HEK293T (cell line): ENCODE results near the gene BPIFB6.

Experiments
- CTCF ChIA-PET: fragments of 350-600 bp; formaldehyde crosslinking; extraction: SDS; loops from one replicate; lab custom pipeline; 2021; ENCODE audit warnings: antibody characterized with exemption, inconsistent platforms; lab: Yijun Ruan, JAX
- POLR2A ChIA-PET: fragments of 350-600 bp; formaldehyde crosslinking; extraction: SDS; loops from one replicate; lab custom pipeline; 2020; ENCODE audit warnings: antibody characterized with exemption, inconsistent platforms; lab: Yijun Ruan, JAX
- DNase-seq: peaks from one replicate; pipeline ENCODE4 v3.0.0; 2012; ENCODE audit warnings: mixed read lengths; ENCODE audit errors: extremely low spot score
- ARNT ChIP-seq: fragments of 450-650 bp; IDR thresholded peaks from 2 replicates; pipeline ENCODE4 v1.6.1; 2017; ENCODE audit warnings: mild to moderate bottlenecking
- BHLHE40 ChIP-seq: fragments of 450-650 bp; IDR thresholded peaks from 2 replicates; pipeline ENCODE4 v1.6.1; 2016; ENCODE audit warnings: mild to moderate bottlenecking, moderate library complexity, borderline replicate concordance
- CTBP1 ChIP-seq: fragments of 450-650 bp; IDR thresholded peaks from 2 replicates; pipeline ENCODE4 v1.6.1; 2016; ENCODE audit warnings: borderline replicate concordance
- ELF4 ChIP-seq: fragments of 450-650 bp; IDR thresholded peaks from 2 replicates; pipeline ENCODE4 v1.6.1; 2017; ENCODE audit warnings: antibody characterized with exemption
- FOXA1 ChIP-seq: fragments of 450-650 bp; IDR thresholded peaks from 2 replicates; pipeline ENCODE4 v1.6.1; 2016; ENCODE audit warnings: mild to moderate bottlenecking
- FOXK2 ChIP-seq: fragments of 450-650 bp; IDR thresholded peaks from 2 replicates; pipeline ENCODE4 v1.6.1; 2016; ENCODE audit warnings: mild to moderate bottlenecking
- FOXM1 ChIP-seq: fragments of 450-650 bp; IDR thresholded peaks from 2 replicates; pipeline ENCODE4 v1.6.1; 2017; ENCODE audit warnings: mild to moderate bottlenecking, borderline replicate concordance
- HDGF ChIP-seq: fragments of 450-650 bp; IDR thresholded peaks from 2 replicates; pipeline ENCODE4 v1.6.1; 2017; ENCODE audit warnings: antibody characterized with exemption, borderline replicate concordance
- L3MBTL2 ChIP-seq: fragments of 450-650 bp; conservative IDR thresholded peaks from 2 replicates; pipeline ENCODE4 v1.6.1; 2016; ENCODE audit warnings: mild to moderate bottlenecking
- LEF1 ChIP-seq: fragments of 450-650 bp; IDR thresholded peaks from 2 replicates; pipeline ENCODE4 v1.6.1; 2017; ENCODE audit warnings: mild to moderate bottlenecking, borderline replicate concordance
- NFRKB ChIP-seq: fragments of 450-650 bp; IDR thresholded peaks from 2 replicates; pipeline ENCODE4 v1.6.1; 2016; ENCODE audit warnings: mild to moderate bottlenecking, moderate library complexity
- PKNOX1 ChIP-seq: fragments of 450-650 bp; IDR thresholded peaks from 2 replicates; pipeline ENCODE4 v1.6.1; 2016
- SP1 ChIP-seq: fragments of 450-650 bp; IDR thresholded peaks from 2 replicates; pipeline ENCODE4 v1.6.1; 2017
- SUZ12 ChIP-seq: fragments of 450-650 bp; IDR thresholded peaks from 2 replicates; pipeline ENCODE4 v1.6.1; 2016; ENCODE audit warnings: mild to moderate bottlenecking
- TARDBP ChIP-seq: fragments of 450-650 bp; IDR thresholded peaks from 2 replicates; pipeline ENCODE4 v1.6.1; 2016
- ZNF384 ChIP-seq: fragments of 450-650 bp; IDR thresholded peaks from 2 replicates; pipeline ENCODE4 v1.6.1; 2016

BPIFB6 gene

GRCh38 chr20:33068251-33068939 lies 36.9 kb downstream of the BPIFB6 start:
- no peak for TF ChIP-seq PKNOX1
- TF ChIP-seq FOXM1, result no peak
- TF ChIP-seq BHLHE40, result no peak
- no peak for TF ChIP-seq NFRKB
- no peak for TF ChIP-seq CTBP1
- no peak for TF ChIP-seq ZNF384
- no peak for TF ChIP-seq TARDBP
- TF ChIP-seq SP1, result no peak
- TF ChIP-seq ARNT, result no peak
- POLR2A ChIA-PET, result no interaction called here
- no peak for DNase-seq
- CTCF ChIA-PET, result no interaction called here

- DNase-seq, result no peak
- TF ChIP-seq SP1 (no peak), L3MBTL2 (no peak), ELF4 (no peak)
- ChIA-PET CTCF (no interaction called here), POLR2A (no interaction called here)
Measured at GRCh38 chr20:33069673-33070072, 38.2 kb downstream of the BPIFB6 start.

GRCh38 chr20:33070111-33071053 lies 38.9 kb downstream of the BPIFB6 start:
- ChIA-PET POLR2A (no interaction called here), CTCF (no interaction called here)
- no peak for DNase-seq
- no peak for TF ChIP-seq NFRKB
- TF ChIP-seq BHLHE40, result no peak
- TF ChIP-seq ELF4, result no peak
- no peak for TF ChIP-seq ZNF384
- TF ChIP-seq PKNOX1, result no peak
- TF ChIP-seq FOXA1, result no peak
- no peak for TF ChIP-seq HDGF
- no peak for TF ChIP-seq CTBP1
- TF ChIP-seq FOXK2, result no peak
- no peak for TF ChIP-seq TARDBP
- no peak for TF ChIP-seq FOXM1
- TF ChIP-seq SP1, result no peak
- no peak for TF ChIP-seq L3MBTL2
- no peak for TF ChIP-seq ARNT
- no peak for TF ChIP-seq LEF1
- TF ChIP-seq SUZ12, result no peak

- DNase-seq, result no peak
- TF ChIP-seq LEF1 (no peak), FOXK2 (no peak), CTBP1 (no peak), TARDBP (no peak), ZNF384 (no peak), L3MBTL2 (no peak), BHLHE40 (no peak), PKNOX1 (no peak), FOXM1 (no peak), ARNT (no peak), SP1 (no peak), SUZ12 (no peak), ELF4 (no peak), FOXA1 (no peak), NFRKB (no peak), HDGF (no peak)
- ChIA-PET CTCF (no interaction called here), POLR2A (no interaction called here)
Measured at GRCh38 chr20:33071198-33071597, 39.8 kb downstream of the BPIFB6 start.

GRCh38 chr20:33072362-33072761 lies 40.9 kb downstream of the BPIFB6 start:
- CTCF ChIA-PET, result no interaction called here

More at GRCh38 chr20:33072362-33072761, 40.9 kb downstream of the BPIFB6 start:
- POLR2A ChIA-PET, result no interaction called here
- TF ChIP-seq L3MBTL2, result no peak
- no peak for TF ChIP-seq ELF4
- TF ChIP-seq HDGF, result no peak
- TF ChIP-seq LEF1, result no peak
- no peak for TF ChIP-seq FOXM1
- TF ChIP-seq SUZ12, result no peak
- no peak for TF ChIP-seq TARDBP
- TF ChIP-seq BHLHE40, result no peak
- TF ChIP-seq FOXK2, result no peak
- TF ChIP-seq NFRKB, result no peak
- TF ChIP-seq ZNF384, result no peak
- no peak for TF ChIP-seq FOXA1
- TF ChIP-seq ARNT, result no peak
- no peak for TF ChIP-seq CTBP1
- TF ChIP-seq PKNOX1, result no peak
- no peak for TF ChIP-seq SP1
- no peak for DNase-seq
